ENCODE results near the gene PROK2.

Gene PROK2

DNA sequence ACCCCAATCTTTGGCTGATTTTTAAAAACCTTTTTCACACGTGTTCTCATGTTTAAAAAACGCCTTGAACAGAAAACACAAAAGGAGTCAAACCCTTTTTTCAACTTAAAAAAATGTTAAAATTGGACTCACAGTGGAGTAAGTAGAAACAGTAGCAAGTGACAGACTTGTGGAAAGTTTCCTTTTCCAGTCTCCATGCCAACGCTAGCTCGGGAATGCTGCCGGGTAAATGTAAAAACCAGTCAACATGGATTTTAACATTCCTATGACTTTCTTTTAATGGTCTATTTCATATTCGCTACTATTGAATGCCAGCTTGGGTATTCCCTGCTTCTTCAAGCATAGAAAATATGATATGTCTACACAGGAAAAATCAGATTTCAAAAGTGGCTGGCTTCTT lies 1.6 kb upstream of the PROK2 start:
- no peak for DNase-seq (ENCODE audit: low spot score)

DNA sequence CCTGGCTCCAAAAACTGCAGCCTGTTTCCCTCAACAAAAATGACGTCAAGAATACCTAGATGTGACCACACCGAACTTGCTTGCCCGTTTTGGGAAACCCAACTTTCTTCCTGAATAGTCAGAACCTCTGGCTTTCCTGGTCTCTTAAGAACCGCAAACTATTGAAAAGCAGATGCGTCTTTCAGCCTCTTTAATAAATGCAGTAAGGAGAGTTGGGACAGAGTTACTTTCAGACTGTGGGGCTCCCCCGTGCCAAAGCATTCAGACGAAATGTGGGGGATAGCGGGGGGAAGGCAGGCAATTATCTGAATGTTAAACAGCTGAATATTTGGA lies 1.2 kb upstream of the PROK2 start:
- DNase-seq (ENCODE audit: low spot score) = no peak

DNA sequence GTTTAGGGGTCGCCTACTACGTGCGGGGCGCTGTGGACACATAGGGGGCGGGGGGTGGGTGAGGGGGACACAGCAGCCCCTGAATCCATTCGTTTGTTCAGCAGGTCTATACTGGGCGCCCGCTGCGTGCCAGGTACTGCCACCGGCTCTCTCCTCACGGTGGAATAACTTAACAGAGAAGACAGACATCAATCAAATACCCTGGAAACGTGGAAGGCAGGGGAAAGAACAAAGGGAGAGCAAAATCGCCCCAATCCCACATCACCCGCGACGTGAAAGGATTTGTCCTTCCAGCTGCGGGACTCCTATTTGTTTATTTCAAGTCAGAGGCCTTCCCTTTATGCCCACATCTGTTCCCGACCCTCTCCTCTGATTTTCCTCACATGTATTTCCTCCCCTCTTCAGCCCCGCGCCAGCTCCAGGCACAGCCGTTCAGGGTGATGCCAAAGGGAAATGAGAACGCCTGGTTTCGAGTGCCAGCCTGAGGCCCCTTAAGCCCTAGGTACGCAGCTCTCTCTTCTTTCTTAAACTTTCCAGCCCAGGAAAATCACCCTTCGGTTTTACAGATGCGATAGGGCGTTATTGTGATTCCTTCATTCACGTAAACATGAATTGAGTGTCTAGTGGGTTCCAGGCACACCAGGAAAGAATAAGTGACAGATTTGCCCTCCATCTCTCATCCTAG lies 726 bp upstream of the PROK2 start:
- no peak for DNase-seq (ENCODE audit: low spot score)

GRCh38 chr3:71784201-71784913 lies 591 bp downstream of the PROK2 start:
- DNase-seq (ENCODE audit: low spot score) = no peak

DNA sequence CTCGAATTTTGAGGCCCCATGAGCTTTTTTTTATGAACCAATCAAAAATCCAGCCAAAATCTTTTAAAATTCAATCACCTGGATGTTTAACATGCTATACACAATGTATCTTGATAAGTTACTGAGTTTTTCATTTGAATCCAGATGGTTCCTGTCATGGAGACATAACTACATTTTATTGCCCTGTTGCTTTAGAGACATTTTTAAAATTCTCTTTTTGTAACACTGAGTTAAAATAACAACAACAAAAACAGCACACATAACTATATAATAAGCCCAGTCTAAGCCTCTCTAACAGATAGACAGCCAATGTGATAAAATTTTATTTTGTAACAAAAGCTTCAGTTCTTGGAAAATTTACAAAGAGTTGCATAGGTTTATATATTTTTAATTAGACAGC lies 1.8 kb downstream of the PROK2 start:
- no peak for DNase-seq (ENCODE audit: low spot score)

GRCh38 chr3:71780430-71780829 lies 4.5 kb downstream of the PROK2 start:
- DNase-seq (ENCODE audit: low spot score) = no peak

GRCh38 chr3:71779674-71780377 lies 5.1 kb downstream of the PROK2 start:
- DNase-seq (ENCODE audit: low spot score) = no peak

GRCh38 chr3:71778353-71778752 lies 6.6 kb downstream of the PROK2 start:
- DNase-seq (ENCODE audit: low spot score) = no peak

DNA sequence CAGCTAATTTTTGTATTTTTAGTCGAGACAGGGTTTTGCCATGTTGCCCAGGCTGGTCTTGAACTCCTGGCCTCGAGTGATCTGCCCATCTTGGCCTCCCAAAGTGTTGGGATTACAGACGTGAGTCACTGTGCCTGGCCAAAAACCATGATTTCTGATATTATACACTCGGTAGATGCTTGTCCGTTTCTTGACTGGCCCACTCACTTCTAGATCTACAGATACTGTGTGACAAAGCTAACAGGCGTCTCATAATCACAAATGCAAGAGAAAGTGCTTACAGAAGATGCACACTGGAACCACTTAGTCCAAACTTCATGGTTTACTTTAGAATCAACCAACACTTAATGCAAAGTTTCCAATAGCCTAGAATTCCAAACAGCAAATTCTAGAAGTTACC lies 8.4 kb downstream of the PROK2 start:
- no peak for DNase-seq (ENCODE audit: low spot score)

GRCh38 chr3:71771884-71772283 lies 13.1 kb downstream of the PROK2 start:
- DNase-seq (ENCODE audit: low spot score) = no peak

- no peak for DNase-seq (ENCODE audit: low spot score)
Measured at GRCh38 chr3:71771126-71771525, 13.8 kb downstream of the PROK2 start.

- no peak for DNase-seq (ENCODE audit: low spot score)
Measured at GRCh38 chr3:71763426-71763825, 21.5 kb downstream of the PROK2 start.

GRCh38 chr3:71760140-71760539 lies 24.8 kb downstream of the PROK2 start:
- no peak for DNase-seq (ENCODE audit: low spot score)

GRCh38 chr3:71759401-71759800 lies 25.5 kb downstream of the PROK2 start:
- DNase-seq (ENCODE audit: low spot score) = no peak

- DNase-seq (ENCODE audit: low spot score) = no peak
Measured at GRCh38 chr3:71758091-71758490, 26.9 kb downstream of the PROK2 start.

DNA sequence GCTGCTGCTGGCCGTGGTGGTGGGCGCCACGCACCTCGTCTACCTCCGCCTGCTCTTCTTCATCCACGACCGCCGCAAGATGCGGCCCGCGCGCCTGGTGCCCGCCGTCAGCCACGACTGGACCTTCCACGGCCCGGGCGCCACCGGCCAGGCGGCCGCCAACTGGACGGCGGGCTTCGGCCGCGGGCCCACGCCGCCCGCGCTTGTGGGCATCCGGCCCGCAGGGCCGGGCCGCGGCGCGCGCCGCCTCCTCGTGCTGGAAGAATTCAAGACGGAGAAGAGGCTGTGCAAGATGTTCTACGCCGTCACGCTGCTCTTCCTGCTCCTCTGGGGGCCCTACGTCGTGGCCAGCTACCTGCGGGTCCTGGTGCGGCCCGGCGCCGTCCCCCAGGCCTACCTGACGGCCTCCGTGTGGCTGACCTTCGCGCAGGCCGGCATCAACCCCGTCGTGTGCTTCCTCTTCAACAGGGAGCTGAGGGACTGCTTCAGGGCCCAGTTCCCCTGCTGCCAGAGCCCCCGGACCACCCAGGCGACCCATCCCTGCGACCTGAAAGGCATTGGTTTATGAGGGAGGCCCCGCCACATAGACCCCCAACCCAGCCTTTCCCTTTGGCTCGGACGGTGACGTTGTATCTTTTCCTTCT lies 30.2 kb downstream of the PROK2 start:
- no peak for DNase-seq (ENCODE audit: low spot score)

GRCh38 chr3:71753701-71754609 lies 31.0 kb downstream of the PROK2 start, which contains the start of gene GPR27:
Gene GPR27, plus strand, starts transcription at chr3:71753855. Its CDS starts 195 bp downstream, at chr3:71754050.
- DNase-seq (ENCODE audit: low spot score) = no peak

- no peak for DNase-seq (ENCODE audit: low spot score)
Measured at GRCh38 chr3:71752831-71753700, 31.9 kb downstream of the PROK2 start.

- no peak for DNase-seq (ENCODE audit: low spot score)
Measured at GRCh38 chr3:71751602-71752001, 33.3 kb downstream of the PROK2 start.

- no peak for DNase-seq (ENCODE audit: low spot score)
Measured at GRCh38 chr3:71744738-71745137, 40.2 kb downstream of the PROK2 start.

GRCh38 chr3:71742621-71743020 lies 42.3 kb downstream of the PROK2 start:
- DNase-seq (ENCODE audit: low spot score) = no peak
